Activated CD4-positive, alpha-beta T cell treated with anti-CD3 and anti-CD28 coated beads, Interleukin-2, amount 50 U/mL, for 48 hours (primary cell): Measurements from ENCODE around the gene SV2C.

Experiments used
- DNase-seq, 2 experiments: peaks; one replicate each; pipeline ENCODE4 v3.0.0-alpha.2; 2020

SV2C gene

GRCh38 chr5:76099756-76100155 is 16.6 kb downstream of the SV2C start:
- no peak for DNase-seq

GRCh38 chr5:76104027-76104426 is 20.8 kb downstream of the SV2C start:
- peak; percentile 27 to 41 for DNase-seq

GRCh38 chr5:76106149-76106548 is 23.0 kb downstream of the SV2C start:
- DNase-seq: no peak

- no peak for DNase-seq
Measured at GRCh38 chr5:76111477-76112174, 28.4 kb downstream of the SV2C start.

- DNase-seq: no peak
Measured at GRCh38 chr5:76113103-76113502, 29.9 kb downstream of the SV2C start.

GRCh38 chr5:76114179-76114851 is 31.1 kb downstream of the SV2C start:
- no peak for DNase-seq

- DNase-seq: no peak
Measured at GRCh38 chr5:76125346-76125745, 42.2 kb downstream of the SV2C start.

GRCh38 chr5:76125888-76126287 is 42.7 kb downstream of the SV2C start:
- DNase-seq: no peak

GRCh38 chr5:76134003-76134402 is 50.8 kb downstream of the SV2C start:
- no peak for DNase-seq

- no peak for DNase-seq
Measured at GRCh38 chr5:76134646-76135045, 51.5 kb downstream of the SV2C start.

GRCh38 chr5:76137887-76138542 is 54.8 kb downstream of the SV2C start:
- DNase-seq: no peak

- DNase-seq: no peak
Measured at GRCh38 chr5:76143884-76144283, 60.7 kb downstream of the SV2C start.

- DNase-seq: no peak
Measured at GRCh38 chr5:76144513-76145274, 61.5 kb downstream of the SV2C start.

GRCh38 chr5:76145945-76146344 is 62.8 kb downstream of the SV2C start:
- DNase-seq: peak; percentile 4 to 26

GRCh38 chr5:76149636-76150035 is 66.5 kb downstream of the SV2C start:
- no peak for DNase-seq

- DNase-seq: no peak
Measured at GRCh38 chr5:76152161-76152560, 69.0 kb downstream of the SV2C start.

- DNase-seq: no peak
Measured at GRCh38 chr5:76152700-76153099, 69.5 kb downstream of the SV2C start.

GRCh38 chr5:76153271-76153670 is 70.1 kb downstream of the SV2C start:
- no peak for DNase-seq

GRCh38 chr5:76154009-76154690 is 71.0 kb downstream of the SV2C start:
- no peak for DNase-seq

GRCh38 chr5:76155536-76155935 is 72.4 kb downstream of the SV2C start:
- DNase-seq: no peak

- no peak for DNase-seq
Measured at GRCh38 chr5:76162335-76162734, 79.2 kb downstream of the SV2C start.

- no peak for DNase-seq
Measured at GRCh38 chr5:76163111-76163628, 80.0 kb downstream of the SV2C start.

GRCh38 chr5:76165029-76165428 is 81.8 kb downstream of the SV2C start:
- DNase-seq: no peak
